ENCODE measurements around the gene LILRB2.
"Not testable (repeated sequence)": the region's sequence is repeated elsewhere in the genome, so short reads cannot be mapped to it uniquely, and the experiment has no call there.

LILRB2 gene

DNA sequence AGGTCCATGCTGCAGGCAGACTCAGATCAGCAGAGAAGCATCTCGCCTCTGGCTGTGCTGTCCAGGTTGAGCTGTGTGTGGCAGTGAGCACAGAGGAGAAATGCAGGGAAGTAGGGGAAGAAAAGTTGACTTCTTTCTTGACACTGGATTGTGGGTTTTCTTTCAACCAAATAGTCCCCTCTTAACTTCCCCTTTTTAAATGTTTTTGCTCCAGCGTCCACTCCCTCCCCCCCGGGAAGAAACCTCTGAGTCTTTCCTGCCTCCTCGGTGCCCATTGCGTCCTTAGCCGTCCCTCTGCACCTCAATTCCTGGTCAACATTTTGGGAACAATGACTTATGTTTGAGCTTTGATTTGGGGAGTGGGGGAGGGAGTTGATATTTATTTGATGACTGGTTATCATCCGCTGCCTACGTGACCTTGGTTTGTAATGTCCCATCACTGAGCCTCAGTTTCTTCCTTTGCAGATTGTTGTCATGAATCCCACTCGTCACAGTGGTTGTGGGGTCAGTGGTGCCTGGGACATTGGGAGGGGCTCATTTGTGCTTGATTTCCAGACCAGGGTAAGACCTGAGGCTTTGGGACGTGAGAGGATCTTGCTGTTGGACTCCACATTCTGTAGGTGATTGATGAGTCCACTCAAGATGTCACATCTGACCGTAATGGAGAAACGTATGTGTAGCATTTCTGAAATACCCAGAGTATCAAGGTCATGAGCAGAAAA, at the start of gene LILRB2:
Gene LILRB2, minus strand, starts transcription at position 104 of the 722 bp plus-strand sequence. CDS start 614 bp downstream, outside the sequence.
- DNase-seq (ENCODE audit: low read depth in 2 of 2) = no peak

- no peak for DNase-seq (ENCODE audit: low read depth in 2 of 2)
These were observed 48.7 kb upstream of the LILRB2 start for GRCh38 chr19:54329476-54330165.

- not testable (repeated sequence) for DNase-seq (ENCODE audit: low read depth in 2 of 2)
These were observed 47.9 kb upstream of the LILRB2 start for GRCh38 chr19:54328781-54329180.

GRCh38 chr19:54325631-54326030, 44.7 kb upstream of the LILRB2 start:
- no peak for DNase-seq (ENCODE audit: low read depth in 2 of 2)

DNA sequence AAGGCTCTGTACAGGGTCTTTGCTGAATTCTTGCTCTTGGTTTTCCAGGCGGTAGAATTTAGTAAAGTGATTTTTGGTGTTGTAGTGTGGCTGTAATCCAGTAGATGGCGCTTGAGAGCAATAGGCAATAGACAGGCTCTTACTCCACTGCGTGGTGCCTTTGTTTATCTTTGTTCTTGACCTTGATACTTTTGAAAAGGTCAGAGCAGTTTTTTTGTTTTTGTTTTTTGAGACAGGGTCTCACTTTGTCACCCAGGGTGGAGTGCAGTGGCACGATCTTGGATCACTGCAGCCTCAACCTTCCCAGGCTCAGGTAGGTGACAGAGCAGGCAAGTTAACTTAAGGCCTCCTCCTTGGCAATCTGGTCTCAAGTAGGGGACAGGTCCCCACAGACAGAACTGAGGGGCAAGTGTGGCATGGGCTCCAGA, 44.3 kb upstream of the LILRB2 start:
- no peak for DNase-seq (ENCODE audit: low read depth in 2 of 2)

- DNase-seq (ENCODE audit: low read depth in 2 of 2) = no peak
These were observed 43.2 kb upstream of the LILRB2 start for GRCh38 chr19:54324071-54324470.

DNA sequence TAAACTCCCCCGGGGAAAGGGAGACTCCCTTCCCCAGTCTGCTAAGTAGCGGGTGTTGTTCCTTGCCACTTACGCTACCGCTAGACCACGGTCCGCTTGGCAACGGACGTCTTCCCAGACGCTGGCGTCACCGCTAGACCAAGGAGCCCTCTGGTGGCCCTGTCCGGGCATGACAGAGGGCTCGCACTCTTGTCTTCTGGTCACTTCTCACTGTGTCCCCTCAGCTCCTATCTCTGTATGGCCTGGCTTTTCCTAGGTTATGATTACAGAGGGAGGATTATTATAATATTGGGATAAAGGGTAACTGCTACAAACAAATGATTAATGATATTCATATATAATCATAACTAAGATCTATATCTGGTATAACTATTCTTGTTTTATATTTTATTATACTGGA, 42.0 kb upstream of the LILRB2 start:
- not testable (repeated sequence) for DNase-seq (ENCODE audit: low read depth in 2 of 2)

GRCh38 chr19:54322295-54322694, 41.4 kb upstream of the LILRB2 start:
- not testable (repeated sequence) for DNase-seq (ENCODE audit: low read depth in 2 of 2)

GRCh38 chr19:54319892-54320670, 39.2 kb upstream of the LILRB2 start:
- DNase-seq (ENCODE audit: low read depth in 2 of 2) = no peak

GRCh38 chr19:54319049-54319448, 38.1 kb upstream of the LILRB2 start:
- DNase-seq (ENCODE audit: low read depth in 2 of 2) = no peak

GRCh38 chr19:54317965-54318240, 37.0 kb upstream of the LILRB2 start:
- no peak for DNase-seq (ENCODE audit: low read depth in 2 of 2)

- DNase-seq (ENCODE audit: low read depth in 2 of 2) = no peak
These were observed 36.4 kb upstream of the LILRB2 start for GRCh38 chr19:54317108-54317964.

GRCh38 chr19:54316746-54317107, 35.8 kb upstream of the LILRB2 start:
- DNase-seq (ENCODE audit: low read depth in 2 of 2) = no peak

DNA sequence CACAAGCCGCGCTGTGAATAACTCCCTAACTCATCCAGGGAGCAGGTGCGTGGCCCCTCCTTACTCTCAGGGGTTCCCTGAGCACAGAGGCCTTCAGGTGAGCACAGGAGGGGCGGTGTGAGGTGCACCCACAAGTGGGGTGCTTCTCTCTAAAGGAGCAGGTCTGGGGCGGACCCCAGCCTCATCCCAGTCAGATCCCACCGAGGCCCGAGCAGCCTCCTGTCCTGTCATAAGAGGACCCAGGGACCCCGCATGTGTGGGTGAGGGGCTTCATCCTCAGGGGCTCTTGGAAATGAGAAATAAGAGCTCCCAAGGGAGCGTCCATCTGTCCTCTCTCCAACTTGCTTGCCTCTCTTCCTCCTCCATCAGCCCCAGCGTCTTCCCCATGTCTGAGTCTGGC, 35.0 kb upstream of the LILRB2 start:
- no peak for DNase-seq (ENCODE audit: low read depth in 2 of 2)

DNA sequence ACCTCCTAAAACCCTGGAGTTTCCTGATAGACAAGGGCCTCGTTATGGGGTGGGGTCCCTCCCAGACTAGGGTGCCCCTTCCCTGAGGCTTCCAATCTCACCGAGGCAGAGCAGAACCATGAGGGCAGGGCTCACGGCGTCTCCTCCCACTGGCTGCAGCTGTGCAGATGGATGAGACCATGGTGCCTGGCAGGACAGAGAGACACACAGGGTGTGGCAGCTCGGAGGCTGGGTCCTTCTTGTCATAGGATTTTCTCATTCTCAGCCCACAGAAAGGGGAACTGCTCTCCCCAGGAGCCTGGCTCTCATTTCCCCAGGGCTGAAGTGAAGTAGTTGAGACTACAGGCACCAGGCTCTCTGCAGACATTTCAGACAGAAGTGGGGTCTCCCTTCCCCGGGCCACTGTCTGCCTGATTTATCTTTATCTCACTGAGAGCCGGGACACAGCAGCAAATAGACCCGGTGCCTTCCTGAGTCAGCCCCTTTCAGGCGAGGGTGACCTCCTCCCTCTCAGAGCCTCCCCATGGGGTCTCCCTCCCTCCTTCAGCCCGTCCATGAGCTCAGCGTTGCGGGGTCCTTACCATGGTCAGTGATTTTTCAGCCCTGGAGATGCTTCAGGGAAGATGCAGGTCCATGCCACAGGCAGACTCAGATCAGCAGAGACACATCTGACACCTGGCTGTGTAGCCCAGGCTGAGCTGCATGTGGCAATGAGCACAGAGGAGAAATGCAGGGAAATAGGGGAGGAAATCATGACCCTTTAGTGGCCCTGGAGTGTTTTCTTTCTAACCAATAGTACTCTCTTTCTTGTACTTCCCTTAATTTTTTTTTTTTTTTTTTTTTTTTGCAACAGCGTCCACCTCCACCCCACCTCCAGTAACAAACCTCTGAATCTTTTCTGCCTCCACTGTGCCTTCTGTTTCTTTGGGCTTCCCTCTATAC, 31.8 kb upstream of the LILRB2 start, which contains the start of gene LILRA5:
Gene LILRA5, minus strand, starts transcription at position 731 of the 942 bp plus-strand sequence. Its CDS starts 147 bp downstream, at position 584.
- no peak for DNase-seq (ENCODE audit: low read depth in 2 of 2)

- no peak for DNase-seq (ENCODE audit: low read depth in 2 of 2)
These were observed 31.1 kb upstream of the LILRB2 start for GRCh38 chr19:54312011-54312410.

DNA sequence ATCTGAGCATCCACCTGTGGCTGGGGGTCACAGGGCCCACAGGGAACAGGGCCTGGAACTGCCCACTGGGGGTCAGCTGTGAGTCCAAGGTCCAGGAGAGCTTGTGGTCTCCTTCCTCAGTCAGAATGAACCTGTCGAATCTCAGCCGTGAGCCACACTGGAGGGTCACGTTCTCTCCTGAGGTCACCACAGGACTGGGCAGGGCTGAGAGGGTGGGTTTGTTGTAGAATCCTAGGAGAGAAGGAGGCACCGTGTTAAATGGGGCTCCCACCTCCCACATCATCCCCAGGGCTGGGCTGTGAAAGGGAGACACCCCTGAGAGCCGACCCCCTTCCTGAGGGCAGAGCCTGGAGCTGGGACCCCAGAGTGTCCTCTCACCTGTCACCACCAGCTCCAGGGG, 30.6 kb upstream of the LILRB2 start:
- DNase-seq (ENCODE audit: low read depth in 2 of 2) = no peak

GRCh38 chr19:54310543-54310942, 29.6 kb upstream of the LILRB2 start:
- no peak for DNase-seq (ENCODE audit: low read depth in 2 of 2)

DNA sequence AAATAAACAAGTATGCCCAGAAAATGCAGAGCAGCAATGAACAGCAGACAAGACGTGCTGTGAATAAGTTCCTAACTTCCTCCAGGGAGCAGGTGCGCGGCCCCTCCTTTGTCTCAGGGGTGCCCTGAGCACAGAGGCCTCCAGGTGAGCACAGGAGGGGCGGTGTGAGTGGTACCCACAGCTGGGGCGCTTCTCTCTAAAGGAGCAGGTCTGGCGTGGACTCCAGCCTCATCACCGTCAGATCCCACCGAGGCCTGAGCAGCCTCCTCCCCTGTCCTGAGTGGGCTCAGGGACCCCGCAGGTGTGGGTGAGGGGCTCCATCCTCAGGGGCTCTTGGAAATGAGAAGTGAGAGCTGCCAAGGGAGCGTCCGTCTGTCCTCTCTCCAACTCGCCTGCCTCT, 28.9 kb upstream of the LILRB2 start:
- no peak for DNase-seq (ENCODE audit: low read depth in 2 of 2)

- DNase-seq (ENCODE audit: low read depth in 2 of 2) = no peak
These were observed 26.6 kb upstream of the LILRB2 start for GRCh38 chr19:54307389-54308020.

All from fibroblast of skin of left biceps (primary cell).